Measurements from ENCODE around the gene ZRANB3.
"Not testable (repeated sequence)": the region's sequence is repeated elsewhere in the genome, so short reads cannot be mapped to it uniquely, and the experiment has no call there.

The ZRANB3 gene

GRCh38 chr2:135121016-135121657 is 409.9 kb downstream of the ZRANB3 start:
- no peak for DNase-seq

- no peak for DNase-seq
Observed at GRCh38 chr2:135119582-135119981, 411.4 kb downstream of the ZRANB3 start.

DNA sequence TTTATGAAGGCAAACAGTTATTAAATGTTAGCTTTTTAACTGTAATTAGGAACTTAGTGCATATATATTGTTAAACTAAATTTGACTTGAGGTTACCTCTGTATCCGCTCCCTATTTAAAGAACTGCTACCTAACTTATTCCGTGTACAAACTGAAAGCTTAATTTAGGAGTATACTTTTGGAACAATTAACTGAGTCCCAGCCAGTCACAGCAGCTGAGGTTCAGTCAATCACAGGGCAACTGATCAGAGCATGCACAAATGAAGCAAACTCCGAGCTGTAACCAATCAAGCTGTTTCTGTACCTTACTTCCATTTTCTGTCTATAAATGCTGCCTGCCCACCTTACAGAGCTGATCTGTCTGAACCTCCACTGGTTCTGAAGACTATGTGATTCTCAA is 417.7 kb downstream of the ZRANB3 start:
- no peak for DNase-seq

GRCh38 chr2:135105513-135106316 is 425.3 kb downstream of the ZRANB3 start:
- not testable (repeated sequence) for DNase-seq

- no peak for DNase-seq
Observed at GRCh38 chr2:135103843-135104242, 427.2 kb downstream of the ZRANB3 start.

DNA sequence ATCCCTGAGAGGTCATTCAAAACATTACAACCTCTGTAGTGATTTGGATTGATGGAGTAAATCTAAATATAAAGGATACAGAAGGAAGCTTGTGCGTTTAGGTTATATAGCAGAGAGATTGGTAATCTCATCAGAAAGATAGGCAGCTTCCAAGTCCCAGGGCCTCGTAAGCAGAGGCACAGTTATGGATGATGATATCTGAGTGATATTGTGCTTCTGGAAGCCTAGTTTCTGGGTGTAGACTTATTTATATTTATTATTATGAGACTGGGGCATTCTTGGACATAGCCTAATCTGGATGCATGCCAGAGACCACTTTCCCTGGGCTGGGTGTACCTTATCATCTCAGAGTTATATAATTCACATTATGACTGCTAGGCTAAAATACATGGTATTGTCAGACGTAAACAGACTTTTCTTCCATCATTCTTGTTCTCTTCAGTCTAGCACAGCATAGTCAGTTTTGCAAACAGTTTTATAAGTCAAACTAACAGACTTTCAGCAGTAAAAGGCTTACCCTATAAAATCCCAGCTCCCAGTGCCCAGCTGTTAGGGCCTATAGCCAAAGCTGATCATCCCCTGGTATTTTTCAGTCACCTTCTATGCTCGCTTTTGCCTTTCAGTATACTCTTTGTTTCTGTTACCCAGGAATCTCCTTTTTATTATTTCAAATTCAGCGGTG is 431.1 kb downstream of the ZRANB3 start:
- no peak for DNase-seq

DNA sequence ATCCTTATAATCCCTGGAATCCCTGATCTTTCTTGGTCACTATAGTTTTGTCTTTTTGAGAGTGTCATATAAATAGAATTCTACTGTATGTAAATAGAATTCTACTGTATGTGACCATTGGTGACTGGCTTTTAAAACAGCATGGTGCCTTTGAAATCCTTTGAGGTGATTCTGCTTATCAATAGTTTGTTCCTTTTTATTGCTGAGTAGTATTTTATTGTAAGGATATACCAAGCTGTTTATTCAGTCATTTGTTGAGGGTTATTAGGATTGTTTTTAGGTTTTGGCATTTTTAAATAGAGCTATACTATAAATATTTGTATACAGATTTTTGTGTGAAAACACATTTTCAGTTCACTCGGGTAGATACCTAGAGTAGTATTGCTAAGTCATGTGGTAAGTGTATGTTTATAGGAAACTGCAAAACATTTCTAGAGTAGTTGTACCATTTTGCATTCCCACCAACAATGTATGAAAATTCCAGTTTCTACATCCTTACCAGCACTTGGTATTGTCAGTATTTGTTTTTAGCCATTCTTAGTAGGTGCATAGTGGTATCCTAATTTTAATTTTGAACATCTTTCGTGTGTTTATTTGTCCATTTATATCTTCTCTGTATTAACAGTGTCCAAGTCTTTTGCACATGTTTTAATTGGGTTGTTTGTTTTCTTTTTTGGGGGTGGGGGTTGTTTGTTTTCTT is 433.3 kb downstream of the ZRANB3 start:
- no peak for DNase-seq

- DNase-seq, result no peak
Observed at GRCh38 chr2:135096665-135097446, 434.2 kb downstream of the ZRANB3 start.

DNA sequence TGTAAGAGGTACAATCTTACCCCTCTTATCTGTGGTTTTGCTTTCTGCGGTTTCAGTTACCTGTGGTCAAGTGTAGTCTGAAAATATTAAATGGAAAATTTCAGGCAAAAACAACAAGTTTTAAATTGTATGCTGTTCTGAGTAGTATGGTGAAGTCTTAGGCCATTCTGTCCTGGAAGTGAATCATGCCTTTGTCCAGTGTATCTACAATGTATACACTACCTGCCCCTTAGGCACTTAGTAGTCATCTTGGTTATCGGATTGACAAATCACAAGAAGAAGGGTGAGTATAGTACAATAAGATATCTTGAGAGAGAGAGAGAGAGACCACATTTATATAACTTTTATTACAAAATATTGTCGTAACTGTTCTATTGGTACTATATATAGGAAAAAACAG is 435.4 kb downstream of the ZRANB3 start:
- no peak for DNase-seq

GRCh38 chr2:135094508-135094907 is 436.5 kb downstream of the ZRANB3 start:
- no peak for DNase-seq

- no peak for DNase-seq
Observed at GRCh38 chr2:135093670-135094330, 437.2 kb downstream of the ZRANB3 start.

GRCh38 chr2:135093193-135093592 is 437.8 kb downstream of the ZRANB3 start:
- no peak for DNase-seq

DNA sequence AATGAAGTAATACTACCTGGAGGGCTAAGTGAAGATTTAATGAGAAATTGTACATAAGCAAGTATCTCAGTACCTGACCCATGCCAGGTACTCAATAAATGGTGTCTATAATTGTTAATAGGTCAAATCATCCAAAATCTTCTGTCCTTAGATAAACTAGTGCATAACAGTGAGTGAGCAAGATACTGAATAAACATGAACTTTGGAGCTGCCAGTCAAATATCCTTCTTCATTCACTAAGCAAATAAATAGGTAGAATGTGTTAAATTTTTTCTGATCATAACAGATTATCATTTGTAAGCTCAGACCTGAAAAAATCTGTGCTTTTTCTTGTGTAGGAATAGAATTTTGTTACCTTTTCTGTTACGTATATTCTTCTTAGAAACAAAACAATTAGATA is 439.3 kb downstream of the ZRANB3 start:
- no peak for DNase-seq

GRCh38 chr2:135089597-135089996 is 441.4 kb downstream of the ZRANB3 start:
- DNase-seq, result not testable (repeated sequence)
